H1 (cell line): ENCODE data around the gene RAD51B. TPM values are rescaled to one million over a fixed set of nuclear protein-coding genes. Genes with fewer than 3 reads are reported as not detected.

Experiments
- CTCF ChIA-PET: fragments of 300-600 bp; sonication (Branson Sonifier 250); formaldehyde crosslinking; loops from one replicate; lab custom pipeline; 2021; ENCODE audit not compliant: partially characterized antibody; lab: Charles Lee
- POLR2A ChIA-PET: fragments of 300-600 bp; sonication (Branson Sonifier 250); formaldehyde crosslinking; loops from one replicate; lab custom pipeline; 2021; ENCODE audit warnings: inconsistent platforms; ENCODE audit not compliant: partially characterized antibody; lab: Charles Lee
- DNase-seq, 2 experiments: peaks; one replicate each; pipeline versions ENCODE4 v3.0.0 to v3.0.0-alpha.2; 2010 to 2022; ENCODE audit warnings: low spot score in 2 of 2, low read depth in 1 of 2, mixed read lengths in 1 of 2
- FAIRE-seq: peaks from 2 replicates; lab custom pipeline; 2011; peaks lifted over from hg19 to GRCh38; lab: Jason Lieb, UNC
- H2AFZ ChIP-seq: 2 replicates; pipeline ENCODE4 v1.8.1; 2012; ENCODE audit warnings: low read length, inconsistent platforms
- H2AK5ac ChIP-seq: 2 replicates; pipeline ENCODE4 v1.6.1; 2013; ENCODE audit warnings: low read depth, low read length
- H2BK120ac ChIP-seq: replicated peaks from 2 replicates; pipeline ENCODE3; 2013; ENCODE audit warnings: low read depth, low read length, inconsistent platforms
- H2BK12ac ChIP-seq: 2 replicates; pipeline ENCODE4 v1.6.1; 2013; ENCODE audit warnings: low read depth, low read length
- H2BK15ac ChIP-seq: 2 replicates; pipeline ENCODE4 v1.6.1; 2013; ENCODE audit warnings: low read length
- H2BK20ac ChIP-seq: 2 replicates; pipeline ENCODE4 v1.6.1; 2013; ENCODE audit warnings: low read length
- H2BK5ac ChIP-seq: 2 replicates; pipeline ENCODE4 v1.6.1; 2013; ENCODE audit warnings: low read depth, low read length
- H3K14ac ChIP-seq: 2 replicates; pipeline ENCODE4 v1.6.1; 2013; ENCODE audit warnings: inconsistent platforms; ENCODE audit not compliant: insufficient read length
- H3K18ac ChIP-seq: 2 replicates; pipeline ENCODE4 v1.6.1; 2013; ENCODE audit warnings: low read length; ENCODE audit errors: extremely low read depth
- H3K23ac ChIP-seq: 2 replicates; pipeline ENCODE4 v1.6.1; 2013; ENCODE audit warnings: inconsistent platforms; ENCODE audit not compliant: insufficient read length
- H3K23me2 ChIP-seq: 2 replicates; pipeline ENCODE4 v1.6.1; 2013; ENCODE audit warnings: low read depth, low read length
- H3K27ac ChIP-seq: 2 replicates; pipeline ENCODE4 v1.6.1; 2011; ENCODE audit warnings: low read depth, low read length, inconsistent platforms
- H3K27me3 ChIP-seq, 4 experiments: replicated peaks in 1 of 4; 1 replicate in 1 of 4; 2 replicates in 3 of 4; pipeline versions ENCODE4 v1.6.1 to v1.8.1; 2011 to 2013; ENCODE audit warnings: low read length in 3 of 4, mild to moderate bottlenecking in 3 of 4, inconsistent platforms in 2 of 4, mixed read lengths in 2 of 4, moderate library complexity in 1 of 4; ENCODE audit not compliant: control insufficient read depth in 3 of 4, insufficient read depth in 3 of 4; ENCODE audit errors: extremely low read depth in 1 of 4
- H3K36me3 ChIP-seq, 4 experiments: 2 replicates each; pipeline versions ENCODE4 v1.6.1 to v1.8.1; 2011 to 2013; ENCODE audit warnings: mild to moderate bottlenecking in 4 of 4, low read length in 3 of 4, moderate library complexity in 2 of 4, control low read depth in 1 of 4, inconsistent platforms in 1 of 4; ENCODE audit not compliant: insufficient read depth in 4 of 4, control insufficient read depth in 2 of 4
- H3K4ac ChIP-seq: replicated peaks from 2 replicates; pipeline ENCODE3; 2013; ENCODE audit warnings: low read length, low read depth, mixed read lengths, inconsistent platforms; ENCODE audit not compliant: insufficient read length
- H3K4me1 ChIP-seq, 4 experiments: replicated peaks in 1 of 4; 1 replicate in 1 of 4; 2 replicates in 3 of 4; pipeline versions ENCODE4 v1.6.1 to v1.8.1; 2011 to 2013; ENCODE audit warnings: low read length in 3 of 4, inconsistent platforms in 2 of 4, mixed read lengths in 1 of 4; ENCODE audit not compliant: insufficient read depth in 4 of 4, control insufficient read depth in 3 of 4
- H3K4me2 ChIP-seq, 2 experiments: 2 replicates each; pipeline versions ENCODE4 v1.6.1 to v1.8.1; 2011 to 2013; ENCODE audit warnings: low read depth in 2 of 2, low read length in 2 of 2, control low read depth in 1 of 2, inconsistent platforms in 1 of 2, mild to moderate bottlenecking in 1 of 2; ENCODE audit not compliant: insufficient read depth in 1 of 2
- H3K4me3 ChIP-seq, 4 experiments: fragments of 200-600, 300-600 bp in 1 of 4; sonication (generic), shearing (Covaris generic), sonication (Bioruptor Twin) in 1 of 4; 2 replicates each; pipeline versions ENCODE4 v1.5.1 to v1.8.1; 2011 to 2016; ENCODE audit warnings: low read length in 4 of 4, low read depth in 3 of 4, control low read depth in 2 of 4, inconsistent platforms in 2 of 4, mild to moderate bottlenecking in 2 of 4, mixed read lengths in 1 of 4, moderate library complexity in 1 of 4; ENCODE audit not compliant: insufficient read depth in 2 of 4; ENCODE audit errors: extremely low read depth in 1 of 4
- H3K56ac ChIP-seq: replicated peaks from 2 replicates; pipeline ENCODE3; 2013; ENCODE audit warnings: low read depth, mild to moderate bottlenecking, mixed read lengths, low read length, inconsistent platforms; ENCODE audit not compliant: insufficient read length
- H3K79me1 ChIP-seq: 2 replicates; pipeline ENCODE4 v1.6.1; 2013; ENCODE audit warnings: low read depth, low read length, control low read depth
- H3K79me2 ChIP-seq, 2 experiments: 2 replicates each; pipeline versions ENCODE4 v1.6.1 to v1.8.1; 2012 to 2013; ENCODE audit warnings: low read length in 2 of 2, mild to moderate bottlenecking in 2 of 2, inconsistent platforms in 1 of 2; ENCODE audit not compliant: insufficient read depth in 2 of 2, control insufficient read depth in 1 of 2
- H3K9ac ChIP-seq, 4 experiments: replicated peaks in 1 of 4; 1 replicate in 1 of 4; 2 replicates in 3 of 4; pipeline versions ENCODE4 v1.6.1 to v1.8.1; 2011 to 2013; ENCODE audit warnings: low read depth in 3 of 4, low read length in 3 of 4, control low read depth in 2 of 4, mild to moderate bottlenecking in 2 of 4, moderate library complexity in 2 of 4, inconsistent platforms in 1 of 4; ENCODE audit errors: extremely low read depth in 1 of 4
- H3K9me3 ChIP-seq, 2 experiments: 2 replicates each; pipeline versions ENCODE4 v1.6.1 to v1.8.1; 2012 to 2013; ENCODE audit warnings: mild to moderate bottlenecking in 2 of 2, moderate library complexity in 2 of 2, control low read depth in 1 of 2, inconsistent platforms in 1 of 2, low read depth in 1 of 2, low read length in 1 of 2, mixed read lengths in 1 of 2; ENCODE audit not compliant: insufficient read depth in 2 of 2
- H4K20me1 ChIP-seq, 2 experiments: replicated peaks in 1 of 2; 2 replicates each; pipeline versions ENCODE3 to v1.8.1; 2011 to 2013; ENCODE audit warnings: inconsistent platforms in 2 of 2, low read length in 2 of 2, mild to moderate bottlenecking in 1 of 2; ENCODE audit not compliant: insufficient read depth in 2 of 2, control insufficient read depth in 1 of 2
- H4K5ac ChIP-seq: 2 replicates; pipeline ENCODE4 v1.6.1; 2013; ENCODE audit warnings: low read length, low read depth, mixed read lengths, inconsistent platforms; ENCODE audit not compliant: insufficient read length
- H4K8ac ChIP-seq: 2 replicates; pipeline ENCODE4 v1.8.0; 2013; ENCODE audit warnings: mild to moderate bottlenecking, moderate library complexity, low read length, inconsistent platforms; ENCODE audit not compliant: insufficient read depth; ENCODE audit errors: extremely low read depth
- H4K91ac ChIP-seq: replicated peaks from 2 replicates; pipeline ENCODE3; 2013; ENCODE audit warnings: low read length, mixed read lengths, inconsistent platforms; ENCODE audit not compliant: insufficient read length
- BRCA1 ChIP-seq: IDR thresholded peaks from 2 replicates; pipeline ENCODE4 v1.6.1; 2012; ENCODE audit warnings: low read depth, low read length, improper control_type of control experiment
- CTBP2 ChIP-seq: IDR thresholded peaks from 2 replicates; pipeline ENCODE4 v1.7.0; 2011; ENCODE audit warnings: borderline replicate concordance, mild to moderate bottlenecking, moderate library complexity, mixed read lengths, low read length; ENCODE audit not compliant: insufficient read depth, insufficient read length
- RNF2 ChIP-seq: fragments of 200-900, 300-1000 bp; sonication (generic); IDR thresholded peaks from 2 replicates; pipeline ENCODE4 v1.7.1; 2016; ENCODE audit warnings: borderline replicate concordance, low read depth, mild to moderate bottlenecking, antibody characterized with exemption, low read length; ENCODE audit not compliant: poor library complexity, severe bottlenecking; ENCODE audit errors: missing control alignments
- SIN3A ChIP-seq, 2 experiments: IDR thresholded peaks in 1 of 2; conservative IDR thresholded peaks in 1 of 2; 2 replicates each; pipeline ENCODE4 v1.6.1; 2011 to 2012; ENCODE audit warnings: low read length in 2 of 2, improper control_type of control experiment in 1 of 2, low read depth in 1 of 2, mild to moderate bottlenecking in 1 of 2
- TAF7 ChIP-seq: optimal IDR thresholded peaks from 2 replicates; pipeline ENCODE3; 2011; ENCODE audit warnings: low read depth, mild to moderate bottlenecking, inconsistent platforms, low read length, moderate library complexity, borderline replicate concordance
- TBP ChIP-seq: IDR thresholded peaks from 2 replicates; pipeline ENCODE4 v1.6.1; 2011; ENCODE audit warnings: low read depth, low read length, improper control_type of control experiment
- TEAD4 ChIP-seq: IDR thresholded peaks from 2 replicates; pipeline ENCODE4 v1.6.1; 2012; ENCODE audit warnings: low read depth, low read length, inconsistent platforms, mixed read lengths
- ZNF274 ChIP-seq: IDR thresholded peaks from 2 replicates; pipeline ENCODE4 v1.7.0; 2012; ENCODE audit warnings: low read length, borderline replicate concordance; ENCODE audit errors: extremely low read depth
- WGBS, 2 experiments: shearing (Covaris generic) in 1 of 2; methylation state at CpG; one replicate each; pipeline versions ENCODE4 v1.1.6 to v1.1.7; 2013 to 2015; ENCODE audit warnings: low lambda C conversion rate in 2 of 2, mixed read lengths in 2 of 2, inconsistent platforms in 1 of 2, low coverage in 1 of 2, missing lambda C conversion rate in 1 of 2; ENCODE audit not compliant: insufficient replicate concordance in 2 of 2, insufficient coverage in 1 of 2, insufficient read length in 1 of 2; ENCODE audit errors: extremely low coverage in 1 of 2, missing lambda C conversion rate in 1 of 2; 5-methylcytosine and 5-hydroxymethylcytosine counted together
- polyA plus RNA-seq, 7 experiments: library from polyadenylated mRNA; depleted of rRNA in 3 of 7; stranded (reverse) in 5 of 7; unstranded in 2 of 7; fragments of >200 nt in 5 of 7; fragments of 200-250 nt in 2 of 7; gene quantifications; 1 replicate in 5 of 7; 2 replicates in 1 of 7; 4 replicates in 1 of 7; pipeline versions ENCODE4 v1.2.1 to v1.2.3, GENCODE V29; 2011 to 2013; ENCODE audit warnings: missing spikeins in 2 of 7, mixed read lengths in 2 of 7
- total RNA-seq: library from RNA; stranded (reverse); fragmentation: NEBNext Ultra II Directional; extraction: Animal tissue kit (Norgen Biotek cat#: 25700); gene quantifications from 2 replicates; pipeline ENCODE4 v1.2.1, GENCODE V29; 2021

RAD51B gene
- total and polyA plus RNA-seq, 2 of the 8 experiments (the other 6 are each of a cell fraction or from before 2014, with no cell fraction given): 3.9 to 14.9 TPM

GRCh38 chr14:68651652-68652432, 832.3 kb downstream of the RAD51B start:
- Histone ChIP-seq H3K23ac (no peak overlapping the region), H3K14ac (no peak overlapping the region), H3K79me2 (no peaks in the 10 kb centered on the region), H2BK20ac (no peak overlapping the region), H2BK15ac (peak overlapping the region; percentile 32; the same call in 1 of the 2 replicates), H3K27me3 (no peaks in the 10 kb centered on the region; a peak in 1 of 7 replicates), H4K20me1 (no peaks in the 10 kb centered on the region), H2AFZ (no peak overlapping the region), H3K79me1 (no peaks in the 10 kb centered on the region), H3K4me1 (peaks cover 0 to 2% (median 0%) of the 10 kb centered on the region in 4 experiments; a peak in 1 of 7 replicates), H3K4ac (no peak overlapping the region), H3K4me2 (no peak overlapping the region), H4K91ac (no peak overlapping the region), H3K18ac (no peak overlapping the region), H4K8ac (no peak overlapping the region), H3K27ac (no peak overlapping the region), H3K36me3 (no peaks in the 10 kb centered on the region), H2BK120ac (no peak overlapping the region), H2BK5ac (0 out of 2 replicates have a peak overlapping the region, but pooled peaks have one; percentile 37), H3K56ac (no peak overlapping the region), H3K4me3 (no peak overlapping the region), H3K9me3 (no peaks in the 10 kb centered on the region), H3K23me2 (no peaks in the 10 kb centered on the region), H3K9ac (no peak overlapping the region), H2AK5ac (no peak overlapping the region), H4K5ac (no peak overlapping the region), H2BK12ac (no peak overlapping the region)
- ChIA-PET POLR2A (interaction anchor here (0.8 kb wide), 1 partner anchor 141 kb away, joined by 3 read pairs; the partner anchor contains the start of gene ZFP36L1), CTCF (interaction anchor here (0.7 to 1.0 kb wide), 2 partner anchors 12 to 14 kb away, joined by 3 read pairs; no protein-coding TSS in a partner anchor)
- FAIRE-seq: no peak
- WGBS, 2 experiments: 83 to 100% methylated on average over 2 to 22 of the region's 22 CpGs
- TF ChIP-seq ZNF274 (no peak), SIN3A (conservative IDR thresholded peaks at IDR 0.05 in 1 of 2, IDR thresholded peaks at IDR 0.05 in 1 of 2; ENCODE audit: low read depth in 1 of 2, low read length in 2 of 2) (no peak), TAF7 (no peak), TEAD4 (no peak), BRCA1 (no peak), RNF2 (no peak), CTBP2 (no peak), TBP (no peak)
- DNase-seq: peak in 1 of 2 experiments; percentile 43
